Psoas muscle (tissue), 8 donors: ENCODE results near the gene PDE11A. TPM values are rescaled to one million over a fixed set of nuclear protein-coding genes. Genes with fewer than 3 reads are reported as not detected.
"Not testable (repeated sequence)": the region's sequence is repeated elsewhere in the genome, so short reads cannot be mapped to it uniquely, and the experiment has no call there.

Source experiments
- ATAC-seq, 4 donors: fragments of 200-7000 bp; cut with Tn5 transposase; one replicate each; pipeline ENCODE4 v1.9.1; 2020; ENCODE audit warnings: moderate library complexity in 3 of 4, mild to moderate bottlenecking in 2 of 4
- DNase-seq, 2 donors: peaks; one replicate each; pipeline ENCODE4 v3.0.0-alpha.2; 2020
- H3K27ac ChIP-seq: fragments of 200-600 bp; one replicate; pipeline ENCODE4 v1.8.0; 2022
- H3K27me3 ChIP-seq, 3 donors: fragments of 200-600 bp in 1 of 3; one replicate each; pipeline versions ENCODE4 v1.6.1 to v1.8.0; 2013 to 2022; ENCODE audit warnings: low read length in 2 of 3, mild to moderate bottlenecking in 2 of 3, moderate library complexity in 1 of 3; ENCODE audit not compliant: insufficient read depth in 3 of 3
- H3K36me3 ChIP-seq, 2 donors: fragments of 200-600 bp in 1 of 2; one replicate each; pipeline versions ENCODE4 v1.6.1 to v1.8.0; 2013 to 2022; ENCODE audit warnings: low read depth in 1 of 2, mild to moderate bottlenecking in 1 of 2, moderate library complexity in 1 of 2; ENCODE audit not compliant: insufficient read depth in 1 of 2
- H3K4me1 ChIP-seq: fragments of 200-600 bp; one replicate; pipeline ENCODE4 v1.8.0; 2022
- H3K4me3 ChIP-seq: fragments of 200-600 bp; one replicate; pipeline ENCODE4 v1.8.0; 2022; ENCODE audit warnings: mild to moderate bottlenecking
- H3K9me3 ChIP-seq: fragments of 200-600 bp; one replicate; pipeline ENCODE4 v1.8.0; 2022
- CTCF ChIP-seq: fragments of 200-600 bp; IDR thresholded peaks from one replicate; pipeline ENCODE4 v1.8.0; 2022; ENCODE audit warnings: antibody characterized with exemption
- WGBS, 3 donors: extraction: QIAGEN DNeasy Blood & Tissue Kit; methylation state at CpG; one replicate each; pipeline versions ENCODE4 v1.1.6 to v1.1.7; 2013; 5-methylcytosine and 5-hydroxymethylcytosine counted together
- intact Hi-C, 2 donors: fragments of 100-400 bp; cut with DNase I; formaldehyde crosslinking; loops; one replicate each; pipeline versions ENCODE4 v1.11.0 to v1.14.2; 2022
- polyA plus RNA-seq, 3 donors: library from polyadenylated mRNA; stranded (reverse); fragments of 200-250 nt; gene quantifications; one replicate each; pipeline ENCODE4 v1.2.3, GENCODE V29; 2013
- total RNA-seq, 4 donors: library from RNA; stranded (reverse); fragmentation: NEBNext Ultra II Directional in 2 of 4; extraction: Animal tissue kit (Norgen Biotek cat#: 25700) in 2 of 4; gene quantifications; one replicate each; pipeline versions ENCODE4 v1.2.1 to v1.2.4, GENCODE V29; 2021 to 2023
- donor health status: healthy with polysubstance abuse.
- donor health status: DM: no; HTN: no; CAD: no; lungs with moderate emphysema.
- donor health status: Bipolar disorder and iron deficiency.
- donor health status: healthy.
- donor health status: DM: yes; HTN: yes; CAD: no.
- donor health status: DM: no; HTN: no; CAD: no.
- donor health status: DM: no; HTN: no; CAD: no.
- donor health status: DM: yes; HTN: yes; CAD: no.

PDE11A gene
- total and polyA plus RNA-seq, 7 donors = 0.35 to 39.7 (median 2.3) TPM

- H3K27me3 ChIP-seq = no peaks in the 10 kb centered on the region
- DNase-seq (no peak), ATAC-seq (no peak)
- H3K36me3 ChIP-seq = no peaks in the 10 kb centered on the region
- WGBS, 3 donors = 60 to 72% (median 66%) methylated on average over 1 of the region's 1 CpG
- H3K4me3 ChIP-seq = no peak overlapping the region
- H3K9me3 ChIP-seq = no peaks in the 10 kb centered on the region
- no peak for TF ChIP-seq CTCF
- H3K27ac ChIP-seq = no peak overlapping the region
- no peaks in the 10 kb centered on the region for H3K4me1 ChIP-seq
- intact Hi-C loops = no loop called here
These were observed 107.7 kb downstream of the PDE11A start for GRCh38 chr2:177964892-177965291.

- H3K4me1 ChIP-seq = no peaks in the 10 kb centered on the region
- H3K27me3 ChIP-seq = no peaks in the 10 kb centered on the region
- no peaks in the 10 kb centered on the region for H3K36me3 ChIP-seq
- intact Hi-C loops = no loop called here
- ATAC-seq = no peak
- no peaks in the 10 kb centered on the region for H3K9me3 ChIP-seq
- H3K4me3 ChIP-seq = no peak overlapping the region
- no peak for DNase-seq
- 57 to 75% (median 58%) methylated on average over 1 of the region's 1 CpG for WGBS, 3 donors
- H3K27ac ChIP-seq = no peak overlapping the region
- TF ChIP-seq CTCF = no peak
These were observed 120.4 kb downstream of the PDE11A start for GRCh38 chr2:177952151-177952550.

GRCh38 chr2:177947598-177947997 lies 125.0 kb downstream of the PDE11A start:
- H3K4me3 ChIP-seq, ATAC-seq, H3K27me3 ChIP-seq, H3K9me3 ChIP-seq, DNase-seq, intact Hi-C loops, H3K36me3 ChIP-seq, H3K27ac ChIP-seq, H3K4me1 ChIP-seq: not testable (repeated sequence)
- 97 to 100% (median 97%) methylated on average over 1 of the region's 3 CpGs for WGBS, 3 donors

DNA sequence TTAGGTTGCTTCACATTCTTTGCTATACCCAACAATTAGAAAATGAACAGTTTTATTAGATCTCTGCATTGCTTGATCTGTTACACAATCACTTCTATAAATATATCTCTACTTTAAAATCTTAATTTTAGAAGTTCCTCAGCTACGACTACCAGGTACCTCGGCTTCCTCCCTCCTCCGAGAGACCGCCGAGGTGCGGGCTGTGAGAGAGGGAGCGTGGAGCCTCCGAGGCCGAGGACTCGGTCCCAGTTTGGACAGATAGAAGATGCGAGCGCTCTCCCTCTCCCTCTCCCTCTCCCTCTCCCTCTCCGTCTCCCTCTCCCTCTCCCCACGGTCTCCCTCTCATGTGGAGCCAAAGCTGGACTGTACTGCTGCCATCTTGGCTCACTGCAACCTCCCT lies 128.0 kb downstream of the PDE11A start:
- H3K36me3 ChIP-seq, H3K4me1 ChIP-seq, H3K27ac ChIP-seq, ATAC-seq, H3K27me3 ChIP-seq, intact Hi-C loops, H3K9me3 ChIP-seq, DNase-seq, H3K4me3 ChIP-seq: not testable (repeated sequence)
- 94 to 96% (median 95%) methylated on average over 12 to 14 of the region's 14 CpGs for WGBS, 3 donors

DNA sequence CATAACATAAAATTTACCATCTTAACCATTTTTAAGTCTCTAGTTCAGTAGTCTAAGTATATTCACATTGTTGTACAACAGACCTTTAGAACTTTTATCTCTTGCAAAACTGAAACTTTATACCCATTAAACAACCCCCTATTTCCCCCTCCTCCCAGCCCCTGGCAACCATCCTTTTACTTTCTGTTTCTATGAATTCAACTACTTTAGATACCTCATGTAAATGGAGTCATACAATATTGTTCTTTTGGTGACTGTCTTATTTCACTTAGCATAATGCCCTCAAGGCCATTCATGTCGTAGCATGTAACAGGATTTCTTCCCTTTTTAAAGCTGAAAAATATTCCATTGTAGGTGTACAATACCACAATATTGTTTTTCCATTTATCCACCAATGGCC lies 129.8 kb downstream of the PDE11A start:
- WGBS, 3 donors = 76 to 89% (median 83%) methylated on average over 1 of the region's 1 CpG
- Histone ChIP-seq H3K4me1 (no peaks in the 10 kb centered on the region), H3K9me3 (no peaks in the 10 kb centered on the region), H3K27ac (no peak overlapping the region), H3K27me3 (no peaks in the 10 kb centered on the region), H3K4me3 (no peak overlapping the region), H3K36me3 (no peaks in the 10 kb centered on the region)
- DNase-seq = no peak
- intact Hi-C loops = no loop called here
- no peak for TF ChIP-seq CTCF
- no peak for ATAC-seq

DNA sequence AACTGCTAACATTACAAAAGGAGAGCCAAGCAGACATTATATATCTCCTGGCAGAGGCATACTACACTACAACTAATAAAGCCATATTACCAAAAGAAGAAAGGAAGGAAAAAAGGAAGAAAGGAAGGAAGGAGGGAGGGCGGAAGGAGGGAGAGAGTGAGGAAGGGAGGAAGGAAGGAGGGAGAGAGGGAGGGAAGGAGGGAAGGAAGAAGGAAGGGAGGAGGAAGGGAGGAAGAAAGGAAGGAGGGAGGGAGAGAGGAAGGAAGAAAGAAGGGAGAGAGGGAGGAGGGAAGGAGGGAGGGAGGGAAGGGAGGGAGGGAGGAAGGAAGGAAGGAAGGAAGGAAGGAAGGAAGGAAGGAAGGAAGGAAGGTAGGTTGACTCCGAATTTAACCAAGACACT lies 133.4 kb downstream of the PDE11A start:
- intact Hi-C loops = no loop called here
- WGBS, 3 donors = 88 to 90% (median 88%) methylated on average over 2 of the region's 2 CpGs
- H3K27ac ChIP-seq = no peak overlapping the region
- no peak for TF ChIP-seq CTCF
- no peaks in the 10 kb centered on the region for H3K36me3 ChIP-seq
- no peak overlapping the region for H3K4me3 ChIP-seq
- no peaks in the 10 kb centered on the region for H3K9me3 ChIP-seq
- ATAC-seq (no peak), DNase-seq (no peak)
- no peaks in the 10 kb centered on the region for H3K27me3 ChIP-seq
- no peaks in the 10 kb centered on the region for H3K4me1 ChIP-seq
